GM23248 (cell line): ENCODE results near the gene PRDM16.

Experiments used
- EZH2 ChIP-seq: fragments of 200-600 bp; sonication (generic); IDR thresholded peaks from 2 replicates; pipeline ENCODE4 v1.6.1; 2018; ENCODE audit warnings: antibody characterized with exemption, mild to moderate bottlenecking; ENCODE audit not compliant: insufficient read depth, poor library complexity, severe bottlenecking
- EZH2phosphoT487 ChIP-seq: fragments of 200-600 bp; sonication (generic); IDR thresholded peaks from 2 replicates; pipeline ENCODE4 v1.6.1; 2018; ENCODE audit warnings: antibody characterized with exemption, moderate library complexity, mild to moderate bottlenecking, low read depth; ENCODE audit not compliant: insufficient read depth

GRCh38 chr1:3296826-3297225, 227.8 kb downstream of the PRDM16 start:
- no peak for TF ChIP-seq EZH2
- TF ChIP-seq EZH2phosphoT487, result no peak
